Type B pancreatic cell (in vitro differentiated cells): ENCODE data around the gene TIMM17A. TPM values are rescaled to one million over a fixed set of nuclear protein-coding genes. Genes with fewer than 3 reads are reported as not detected.

ENCODE experiments used
- DNase-seq: peaks from one replicate; pipeline ENCODE4 v3.0.0; 2021; ENCODE audit warnings: mixed read lengths; ENCODE audit not compliant: unreplicated experiment; ENCODE audit errors: extremely low spot score
- H3K27ac Mint-ChIP-seq: 2 replicates; pipeline ENCODE4 v1.8.0; 2021; ENCODE audit warnings: mild to moderate bottlenecking, mixed read lengths
- H3K27me3 Mint-ChIP-seq: 2 replicates; pipeline ENCODE4 v1.8.0; 2021; ENCODE audit warnings: mixed read lengths
- H3K36me3 Mint-ChIP-seq: 2 replicates; pipeline ENCODE4 v1.8.0; 2021; ENCODE audit warnings: mixed read lengths
- H3K4me1 Mint-ChIP-seq: one replicate; pipeline ENCODE4 v1.8.0; 2021; ENCODE audit warnings: mixed read lengths; ENCODE audit not compliant: unreplicated experiment
- H3K4me3 Mint-ChIP-seq: 2 replicates; pipeline ENCODE4 v1.8.0; 2021; ENCODE audit warnings: mild to moderate bottlenecking, mixed read lengths
- H3K9me3 Mint-ChIP-seq: 2 replicates; pipeline ENCODE4 v1.8.0; 2021; ENCODE audit warnings: mixed read lengths
- CTCF ChIP-seq: fragments of 200-600 bp; sonication (generic); conservative IDR thresholded peaks from 2 replicates; pipeline ENCODE4 v1.5.0; 2021; ENCODE audit warnings: antibody characterized with exemption, mild to moderate bottlenecking
- total RNA-seq: library from RNA; stranded (reverse); gene quantifications from 2 replicates; pipeline ENCODE4 v1.2.1, GENCODE V29; 2021; ENCODE audit warnings: low replicate concordance

The TIMM17A gene
- total RNA-seq, 1 donor from 2014 or later: 50.2 TPM

- peaks cover 22% of the 10 kb centered on the region for H3K36me3 Mint-ChIP-seq
- H3K27me3 Mint-ChIP-seq: peaks cover 3% of the 10 kb centered on the region
- TF ChIP-seq CTCF: no peak
- no peaks in the 10 kb centered on the region for H3K9me3 Mint-ChIP-seq
- peak overlapping the region; percentile 96 for H3K4me3 Mint-ChIP-seq
- H3K27ac Mint-ChIP-seq: peak overlapping the region; percentile 96
- no peak for DNase-seq
- H3K4me1 Mint-ChIP-seq: peaks cover 34% of the 10 kb centered on the region
These were observed 58.8 kb downstream of the TIMM17A start for GRCh38 chr1:202014060-202014459.

- Mint-ChIP-seq H3K27me3 (peaks cover 3% of the 10 kb centered on the region), H3K27ac (peak overlapping the region; percentile 96), H3K4me1 (peaks cover 32% of the 10 kb centered on the region), H3K4me3 (peak overlapping the region; percentile 96), H3K9me3 (no peaks in the 10 kb centered on the region), H3K36me3 (peaks cover 22% of the 10 kb centered on the region)
- no peak for DNase-seq
- TF ChIP-seq CTCF: no peak
These were observed 59.8 kb downstream of the TIMM17A start for GRCh38 chr1:202014915-202015661.

GRCh38 chr1:202015662-202015937 lies 60.3 kb downstream of the TIMM17A start:
- Mint-ChIP-seq H3K27ac (peak overlapping the region; percentile 96), H3K4me1 (peaks cover 26% of the 10 kb centered on the region), H3K36me3 (peaks cover 22% of the 10 kb centered on the region), H3K9me3 (no peaks in the 10 kb centered on the region), H3K4me3 (peak overlapping the region; percentile 96), H3K27me3 (peaks cover under 1% of the 10 kb centered on the region)
- no peak for DNase-seq
- TF ChIP-seq CTCF: no peak

- H3K4me3 Mint-ChIP-seq: peak overlapping the region; percentile 96
- no peak for TF ChIP-seq CTCF
- no peaks in the 10 kb centered on the region for H3K27me3 Mint-ChIP-seq
- peak overlapping the region; percentile 96 for H3K27ac Mint-ChIP-seq
- H3K9me3 Mint-ChIP-seq: no peaks in the 10 kb centered on the region
- H3K36me3 Mint-ChIP-seq: peaks cover 22% of the 10 kb centered on the region
- H3K4me1 Mint-ChIP-seq: peaks cover 25% of the 10 kb centered on the region
- no peak for DNase-seq
These were observed 60.9 kb downstream of the TIMM17A start for GRCh38 chr1:202016022-202016810.

- Mint-ChIP-seq H3K4me1 (peaks cover 28% of the 10 kb centered on the region), H3K36me3 (peaks cover 22% of the 10 kb centered on the region), H3K27me3 (no peaks in the 10 kb centered on the region), H3K27ac (peak overlapping the region; percentile 96), H3K9me3 (no peaks in the 10 kb centered on the region), H3K4me3 (peak overlapping the region; percentile 96)
- DNase-seq: no peak
- no peak for TF ChIP-seq CTCF
These were observed 61.8 kb downstream of the TIMM17A start for GRCh38 chr1:202016811-202017748.
